Fibroblast of the aortic adventitia (primary cell): ENCODE results near the gene CELF4. TPM values are rescaled to one million over a fixed set of nuclear protein-coding genes. Genes with fewer than 3 reads are reported as not detected.
A peak's percentile ranks its signal among the peaks of the same experiment; 100 is the strongest.

Experiments
- DNase-seq: peaks from one replicate; pipeline ENCODE4 v3.0.0-alpha.2; 2010; ENCODE audit warnings: low read depth
- H3K4me3 ChIP-seq: 2 replicates; pipeline ENCODE4 v1.5.1; 2011; ENCODE audit warnings: low read depth, mild to moderate bottlenecking, control low read depth, low read length, moderate library complexity
- CTCF ChIP-seq: IDR thresholded peaks from 2 replicates; pipeline ENCODE4 v1.5.1; 2011; ENCODE audit warnings: mild to moderate bottlenecking, low read length, control low read depth, inconsistent platforms; ENCODE audit not compliant: insufficient read depth
- total RNA-seq: library from RNA; depleted of rRNA; stranded (reverse); fragments of >200 nt; gene quantifications from 2 replicates; pipeline ENCODE4 v1.2.3, GENCODE V29; 2012; ENCODE audit warnings: low replicate concordance

CELF4 gene
- total RNA-seq, 1 donor, result not detected

- no peak overlapping the region for H3K4me3 ChIP-seq
- no peak for DNase-seq
- TF ChIP-seq CTCF, result no peak
These were observed 19.5 kb upstream of the CELF4 start for GRCh38 chr18:37584952-37585695.

- no peak for TF ChIP-seq CTCF
- no peak for DNase-seq
- no peak overlapping the region for H3K4me3 ChIP-seq
These were observed 18.6 kb upstream of the CELF4 start for GRCh38 chr18:37584217-37584616.

GRCh38 chr18:37582261-37582660, 16.7 kb upstream of the CELF4 start:
- DNase-seq, result no peak
- H3K4me3 ChIP-seq, result no peak overlapping the region
- TF ChIP-seq CTCF, result no peak

- peak; percentile 7 for DNase-seq
- peak; percentile 35 for TF ChIP-seq CTCF
- H3K4me3 ChIP-seq, result no peak overlapping the region
These were observed 13.4 kb upstream of the CELF4 start for GRCh38 chr18:37578886-37579513.

GRCh38 chr18:37578182-37578678, 12.6 kb upstream of the CELF4 start:
- DNase-seq, result no peak
- TF ChIP-seq CTCF, result no peak
- H3K4me3 ChIP-seq, result no peak overlapping the region

GRCh38 chr18:37577051-37577611, 11.5 kb upstream of the CELF4 start:
- H3K4me3 ChIP-seq, result no peak overlapping the region
- DNase-seq, result peak; percentile 18
- no peak for TF ChIP-seq CTCF
